ENCODE results near the gene SLC7A10. TPM values are rescaled to one million over a fixed set of nuclear protein-coding genes. Genes with fewer than 3 reads are reported as not detected.
"Not testable (repeated sequence)": the region's sequence is repeated elsewhere in the genome, so short reads cannot be mapped to it uniquely, and the experiment has no call there.

SLC7A10 gene
- total RNA-seq, 4 donors from 2014 or later: 12.9 to 150 (median 33.1) TPM

GRCh38 chr19:33191501-33191900, 34.1 kb downstream of the SLC7A10 start:
- TF ChIP-seq, protein P1, sequence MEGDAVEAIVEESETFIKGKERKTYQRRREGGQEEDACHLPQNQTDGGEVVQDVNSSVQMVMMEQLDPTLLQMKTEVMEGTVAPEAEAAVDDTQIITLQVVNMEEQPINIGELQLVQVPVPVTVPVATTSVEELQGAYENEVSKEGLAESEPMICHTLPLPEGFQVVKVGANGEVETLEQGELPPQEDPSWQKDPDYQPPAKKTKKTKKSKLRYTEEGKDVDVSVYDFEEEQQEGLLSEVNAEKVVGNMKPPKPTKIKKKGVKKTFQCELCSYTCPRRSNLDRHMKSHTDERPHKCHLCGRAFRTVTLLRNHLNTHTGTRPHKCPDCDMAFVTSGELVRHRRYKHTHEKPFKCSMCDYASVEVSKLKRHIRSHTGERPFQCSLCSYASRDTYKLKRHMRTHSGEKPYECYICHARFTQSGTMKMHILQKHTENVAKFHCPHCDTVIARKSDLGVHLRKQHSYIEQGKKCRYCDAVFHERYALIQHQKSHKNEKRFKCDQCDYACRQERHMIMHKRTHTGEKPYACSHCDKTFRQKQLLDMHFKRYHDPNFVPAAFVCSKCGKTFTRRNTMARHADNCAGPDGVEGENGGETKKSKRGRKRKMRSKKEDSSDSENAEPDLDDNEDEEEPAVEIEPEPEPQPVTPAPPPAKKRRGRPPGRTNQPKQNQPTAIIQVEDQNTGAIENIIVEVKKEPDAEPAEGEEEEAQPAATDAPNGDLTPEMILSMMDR (IDR thresholded peaks at IDR 0.05): no peak
- no peak for ATAC-seq (ENCODE audit: low FRiP score)
- no peak for DNase-seq (ENCODE audit: low spot score)

DNA sequence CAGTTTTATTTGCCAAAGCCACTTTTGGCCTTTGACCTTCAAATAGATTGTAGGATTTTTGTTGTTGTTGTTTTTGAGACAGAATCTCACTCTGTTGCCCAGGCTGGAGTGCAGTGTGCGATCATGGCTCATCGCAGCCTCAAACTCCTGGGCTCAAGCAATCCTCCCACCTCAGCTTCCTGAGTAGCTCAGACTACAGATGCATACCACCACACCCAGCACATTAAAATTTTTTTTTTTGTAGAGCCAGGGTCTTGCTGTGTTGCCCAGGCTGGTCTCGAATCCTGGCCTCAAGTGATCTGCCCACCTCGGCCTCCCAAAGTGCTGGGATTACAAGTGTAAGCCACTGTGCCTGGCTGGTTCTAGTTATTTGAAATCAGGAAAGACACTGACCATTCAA, 34.6 kb downstream of the SLC7A10 start:
- ATAC-seq (ENCODE audit: low FRiP score); DNase-seq (ENCODE audit: low spot score): not testable (repeated sequence)

DNA sequence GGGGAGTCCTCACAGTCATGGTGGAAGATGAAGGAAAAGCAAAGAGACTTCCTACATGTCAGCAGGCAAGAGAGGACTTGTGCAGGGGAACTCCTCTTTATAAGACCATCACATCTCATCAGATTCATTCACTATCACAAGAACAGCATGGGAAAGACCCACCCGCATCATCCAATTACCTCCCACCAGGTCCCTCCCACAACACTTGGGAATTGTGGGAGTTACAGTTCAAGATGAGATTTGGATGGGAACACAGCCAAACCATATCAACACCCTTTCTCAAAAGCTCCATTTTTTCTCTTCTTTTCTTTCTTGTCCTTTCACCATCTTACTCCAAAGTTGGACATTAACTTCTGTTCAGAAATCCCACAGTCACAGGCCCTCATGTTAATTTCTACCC, 36.2 kb downstream of the SLC7A10 start:
- TF ChIP-seq, protein P1 (IDR thresholded peaks at IDR 0.05): no peak
- DNase-seq (ENCODE audit: low spot score) (no peak), ATAC-seq (ENCODE audit: low FRiP score) (no peak)

DNA sequence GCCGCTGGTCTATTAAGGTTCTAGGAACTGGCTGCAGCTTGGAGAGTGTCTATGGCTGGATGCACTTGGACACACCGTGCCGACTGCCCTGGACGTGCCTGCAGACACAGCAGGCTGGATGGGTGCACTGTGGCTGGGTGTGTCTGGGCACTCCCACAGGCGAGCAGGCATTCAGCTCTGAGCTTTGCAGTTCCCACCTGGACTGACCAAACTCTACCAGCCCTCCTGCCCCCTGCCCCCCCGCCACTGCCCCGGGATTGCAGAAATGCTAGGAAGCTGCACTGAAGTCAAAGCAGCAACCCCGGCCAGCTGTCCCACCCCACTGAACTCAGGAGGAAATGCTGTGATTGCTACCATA, 38.5 kb downstream of the SLC7A10 start:
- ATAC-seq (ENCODE audit: low FRiP score) (no peak), DNase-seq (ENCODE audit: low spot score) (no peak)
- TF ChIP-seq, protein P1 (IDR thresholded peaks at IDR 0.05): no peak

GRCh38 chr19:33186431-33187182, 39.0 kb downstream of the SLC7A10 start:
- TF ChIP-seq, protein P1 (IDR thresholded peaks at IDR 0.05): no peak
- no peak for DNase-seq (ENCODE audit: low spot score)
- no peak for ATAC-seq (ENCODE audit: low FRiP score)

DNA sequence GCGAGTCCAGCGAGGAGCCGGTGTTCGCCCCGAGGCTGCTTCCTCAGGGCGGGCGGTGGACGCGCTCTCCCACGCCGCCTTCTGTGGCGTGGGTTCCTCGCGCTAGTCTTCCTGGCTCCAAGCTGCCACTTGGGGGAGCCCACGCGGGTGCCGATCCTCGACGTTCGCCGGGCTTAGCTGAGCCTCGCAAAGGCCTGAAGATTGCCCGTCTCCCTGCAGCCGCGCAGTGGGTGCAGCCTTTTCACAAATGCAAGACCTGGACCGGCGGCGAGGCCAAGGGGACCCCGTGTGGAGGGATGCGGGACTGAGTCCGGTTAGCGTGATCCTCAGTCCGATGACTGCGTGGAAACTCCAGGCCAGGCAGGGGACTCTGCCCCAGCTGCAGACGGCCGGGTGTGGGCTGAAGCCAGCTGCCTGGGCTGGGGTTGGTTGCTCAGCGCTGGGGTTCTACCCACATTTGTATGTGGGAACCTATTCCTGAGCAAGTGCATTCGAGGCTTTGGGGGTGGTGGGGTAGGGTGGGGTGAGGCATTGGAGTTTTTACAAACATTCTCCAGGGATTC, 48.2 kb downstream of the SLC7A10 start:
- no peak for DNase-seq (ENCODE audit: low spot score)
- TF ChIP-seq, protein P1 (IDR thresholded peaks at IDR 0.05): peak in 1 of 3 donors; percentile 8

DNA sequence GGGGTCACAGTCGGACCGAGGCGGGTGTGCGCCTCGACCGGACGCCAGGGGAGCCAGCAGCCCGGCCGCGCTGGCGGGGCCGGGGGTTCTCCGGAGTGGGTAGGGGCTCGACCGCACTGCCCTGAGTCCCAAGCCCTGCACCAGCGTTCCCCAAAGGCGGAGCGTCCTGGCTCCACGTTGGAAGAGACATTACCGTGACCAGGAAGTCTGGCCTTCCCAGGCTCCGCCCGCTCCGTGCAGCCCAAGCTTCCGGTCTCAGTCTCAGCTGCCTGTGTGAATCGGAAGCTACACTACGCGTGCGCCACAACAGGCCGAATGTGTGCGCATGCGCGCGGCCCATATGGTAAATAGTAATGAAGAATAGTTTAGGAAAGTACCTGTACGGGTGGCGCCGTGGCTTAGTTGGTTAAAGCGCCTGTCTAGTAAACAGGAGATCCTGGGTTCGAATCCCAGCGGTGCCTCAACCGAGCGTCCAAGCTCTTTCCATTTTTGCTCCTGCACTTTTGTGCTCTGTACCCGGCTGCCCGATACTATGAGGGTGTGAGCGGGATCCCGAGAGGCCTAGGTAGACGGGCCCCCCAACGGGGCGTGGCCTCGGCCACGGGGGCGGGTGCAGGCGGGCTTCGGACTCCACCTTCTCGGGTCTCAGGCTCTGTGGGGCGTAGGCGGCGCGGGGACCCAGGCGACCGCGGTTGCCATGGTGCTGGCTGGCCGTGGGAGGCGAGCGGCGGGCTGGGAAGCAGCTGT, 48.8 kb downstream of the SLC7A10 start:
- DNase-seq (ENCODE audit: low spot score) (peak; percentile 94), ATAC-seq (ENCODE audit: low FRiP score) (peak; percentile 96)
- TF ChIP-seq, protein P1 (IDR thresholded peaks at IDR 0.05): no peak

More for the DNA sequence above, 48.2 kb downstream of the SLC7A10 start:
- ATAC-seq (ENCODE audit: low FRiP score): no peak

Data from omental fat pad (tissue), 4 donors.